MCF 10A (cell line): ENCODE measurements around the gene LEFTY1. TPM values are rescaled to one million over a fixed set of nuclear protein-coding genes. Genes with fewer than 3 reads are reported as not detected.

Experiments
- BruUV-seq: library from RNA; stranded (reverse); fragments of 400-500 nt; replicated peaks from 2 replicates; lab custom pipeline; 2021; lab: Mats Ljungman, UMichigan
- CTCF ChIA-PET: fragments of 300-600 bp; sonication (Branson Sonifier 250); formaldehyde crosslinking; extraction: SDS; loops from one replicate; lab custom pipeline; 2021; ENCODE audit warnings: antibody characterized with exemption, inconsistent platforms; lab: Yijun Ruan, JAX
- POLR2A ChIA-PET: fragments of 300-600, 350-650 bp; sonication (Branson Sonifier 250); formaldehyde crosslinking; extraction: SDS; loops from one replicate; lab custom pipeline; 2020; ENCODE audit warnings: antibody characterized with exemption, inconsistent platforms; lab: Yijun Ruan, JAX
- DNase-seq: peaks from one replicate; pipeline ENCODE4 v3.0.0-alpha.2; 2018; ENCODE audit not compliant: unreplicated experiment
- H3K27ac Mint-ChIP-seq: one replicate; pipeline ENCODE4 v1.8.0; 2022; ENCODE audit warnings: mild to moderate bottlenecking, low read depth, mixed read lengths; ENCODE audit not compliant: unreplicated experiment
- H3K27me3 Mint-ChIP-seq: one replicate; pipeline ENCODE4 v1.8.0; 2022; ENCODE audit warnings: mixed read lengths; ENCODE audit not compliant: insufficient read depth, unreplicated experiment
- H3K36me3 Mint-ChIP-seq: one replicate; pipeline ENCODE4 v1.8.0; 2022; ENCODE audit warnings: mild to moderate bottlenecking, moderate library complexity, mixed read lengths; ENCODE audit not compliant: insufficient read depth, unreplicated experiment
- H3K4me1 Mint-ChIP-seq: one replicate; pipeline ENCODE4 v1.8.0; 2022; ENCODE audit warnings: mixed read lengths; ENCODE audit not compliant: insufficient read depth, unreplicated experiment
- H3K4me3 Mint-ChIP-seq: one replicate; pipeline ENCODE4 v1.8.0; 2022; ENCODE audit warnings: mild to moderate bottlenecking, moderate library complexity, mixed read lengths; ENCODE audit not compliant: unreplicated experiment
- H3K9me3 Mint-ChIP-seq: one replicate; pipeline ENCODE4 v1.8.0; 2022; ENCODE audit warnings: mixed read lengths; ENCODE audit not compliant: unreplicated experiment
- intact Hi-C: fragments of 100-400 bp; cut with micrococcal nuclease; formaldehyde crosslinking; loops from 2 replicates; pipeline ENCODE4 v1.14.1; 2022
- total RNA-seq: library from RNA; stranded (reverse); gene quantifications from 2 replicates; pipeline ENCODE4 v1.2.3, GENCODE V29; 2022
- TF ChIP-seq, protein P1 (sequence below): fragments of 200-600 bp; IDR thresholded peaks from one replicate; pipeline ENCODE4 v1.8.0; 2022; ENCODE audit warnings: antibody characterized with exemption, mild to moderate bottlenecking; ENCODE audit not compliant: unreplicated experiment

The LEFTY1 gene
- total RNA-seq, 1 experiment from 2014 or later: not detected

DNA sequence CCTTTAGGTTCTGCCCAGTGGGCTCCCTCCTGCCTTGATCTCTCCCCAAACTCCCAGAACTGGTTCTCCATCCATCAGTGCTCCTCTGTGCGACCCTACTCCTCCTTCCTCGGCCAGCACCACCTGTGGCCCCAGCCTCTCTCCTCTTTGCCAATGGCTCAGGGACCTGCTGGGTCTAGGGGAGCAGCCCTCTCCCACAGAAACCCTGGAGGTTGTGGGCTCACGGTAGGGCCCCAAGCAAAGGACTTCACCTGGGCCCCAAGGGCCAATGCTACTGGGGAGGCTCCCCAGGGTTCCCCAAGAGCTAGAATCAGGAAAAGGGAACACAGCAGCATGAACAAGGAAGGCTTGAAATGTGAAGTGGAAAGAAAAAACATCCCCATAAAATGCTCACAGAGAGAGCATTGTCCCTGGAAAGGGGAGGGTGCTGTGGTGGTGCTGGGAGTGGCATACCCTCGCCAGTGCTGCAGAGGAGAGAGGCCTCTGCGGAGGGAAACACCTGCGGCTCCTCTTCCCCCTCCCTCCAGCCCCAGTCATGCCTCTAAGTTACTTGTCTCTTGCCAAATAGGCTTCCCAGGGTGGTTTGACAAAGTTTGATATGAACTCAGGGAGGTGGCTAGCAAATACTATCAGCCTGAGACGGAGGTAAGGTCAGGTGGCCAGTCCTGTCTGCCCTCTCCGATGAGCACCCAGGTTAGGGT lies 9.3 kb downstream of the LEFTY1 start:
- ChIA-PET CTCF (interaction anchor here (0.6 to 6.7 kb wide), 9 partner anchors 34 to 404 kb away, joined by 3 to 43 read pairs (median 8); partner anchors contain the start of genes EPHX1 and PYCR2), POLR2A (interaction anchor here (1.1 to 8.6 kb wide), 3 partner anchors 18 to 101 kb away, joined by 4 to 263 read pairs (median 70); partner anchors contain the start of genes PYCR2 and SRP9)
- intact Hi-C loops: no loop called here
- Mint-ChIP-seq H3K4me1 (peaks cover 64% of the 10 kb centered on the region), H3K27me3 (no peaks in the 10 kb centered on the region), H3K27ac (no peak overlapping the region), H3K36me3 (peaks cover 14% of the 10 kb centered on the region), H3K4me3 (no peak overlapping the region), H3K9me3 (no peaks in the 10 kb centered on the region)
- BruUV-seq: no TSS peak
- no peak for DNase-seq
- TF ChIP-seq, protein P1, sequence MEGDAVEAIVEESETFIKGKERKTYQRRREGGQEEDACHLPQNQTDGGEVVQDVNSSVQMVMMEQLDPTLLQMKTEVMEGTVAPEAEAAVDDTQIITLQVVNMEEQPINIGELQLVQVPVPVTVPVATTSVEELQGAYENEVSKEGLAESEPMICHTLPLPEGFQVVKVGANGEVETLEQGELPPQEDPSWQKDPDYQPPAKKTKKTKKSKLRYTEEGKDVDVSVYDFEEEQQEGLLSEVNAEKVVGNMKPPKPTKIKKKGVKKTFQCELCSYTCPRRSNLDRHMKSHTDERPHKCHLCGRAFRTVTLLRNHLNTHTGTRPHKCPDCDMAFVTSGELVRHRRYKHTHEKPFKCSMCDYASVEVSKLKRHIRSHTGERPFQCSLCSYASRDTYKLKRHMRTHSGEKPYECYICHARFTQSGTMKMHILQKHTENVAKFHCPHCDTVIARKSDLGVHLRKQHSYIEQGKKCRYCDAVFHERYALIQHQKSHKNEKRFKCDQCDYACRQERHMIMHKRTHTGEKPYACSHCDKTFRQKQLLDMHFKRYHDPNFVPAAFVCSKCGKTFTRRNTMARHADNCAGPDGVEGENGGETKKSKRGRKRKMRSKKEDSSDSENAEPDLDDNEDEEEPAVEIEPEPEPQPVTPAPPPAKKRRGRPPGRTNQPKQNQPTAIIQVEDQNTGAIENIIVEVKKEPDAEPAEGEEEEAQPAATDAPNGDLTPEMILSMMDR: no peak

DNA sequence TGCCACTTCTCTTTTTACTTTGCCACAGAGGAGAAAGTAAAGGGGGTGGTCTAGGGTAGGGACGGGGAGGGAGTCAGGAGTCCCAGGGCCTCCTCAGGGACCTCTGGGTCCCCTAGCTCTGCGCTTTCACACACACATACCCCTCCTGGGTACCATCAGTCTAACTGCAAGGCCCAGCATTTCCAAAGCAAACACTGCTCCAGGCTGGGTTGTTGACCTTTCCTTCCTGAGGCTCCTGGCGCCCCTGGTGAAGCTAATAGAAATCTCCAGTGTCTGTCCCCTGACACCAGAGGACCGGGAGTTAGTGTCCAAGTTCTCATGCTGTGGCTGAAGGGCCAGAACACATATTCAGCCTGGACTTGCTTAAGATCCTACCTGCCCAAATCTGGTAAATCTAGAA lies 10.7 kb downstream of the LEFTY1 start:
- CTCF ChIA-PET: interaction anchor here (0.6 to 6.7 kb wide), 10 partner anchors 17 to 408 kb away, joined by 3 to 43 read pairs (median 5); partner anchors contain the start of gene EPHX1
- POLR2A ChIA-PET: interaction anchor here (1.8 kb wide), 1 partner anchor 45 kb away, joined by 17 read pairs; the partner anchor contains the start of gene PYCR2
- peaks cover 21% of the 10 kb centered on the region for H3K36me3 Mint-ChIP-seq
- H3K27ac Mint-ChIP-seq: no peak overlapping the region
- no TSS peak for BruUV-seq
- no peaks in the 10 kb centered on the region for H3K27me3 Mint-ChIP-seq
- intact Hi-C loops: no loop called here
- H3K9me3 Mint-ChIP-seq: no peaks in the 10 kb centered on the region
- TF ChIP-seq, protein P1: no peak
- H3K4me1 Mint-ChIP-seq: peaks cover 55% of the 10 kb centered on the region
- H3K4me3 Mint-ChIP-seq: no peak overlapping the region
- no peak for DNase-seq

GRCh38 chr1:225877580-225877979 lies 11.4 kb downstream of the LEFTY1 start:
- TF ChIP-seq, protein P1: peak; percentile 42
- Mint-ChIP-seq H3K27me3 (no peaks in the 10 kb centered on the region), H3K4me3 (no peak overlapping the region), H3K9me3 (no peaks in the 10 kb centered on the region), H3K4me1 (peaks cover 51% of the 10 kb centered on the region), H3K27ac (no peak overlapping the region), H3K36me3 (peaks cover 28% of the 10 kb centered on the region)
- BruUV-seq: no TSS peak
- DNase-seq: peak; percentile 64
- ChIA-PET CTCF (interaction anchor here (0.6 to 6.7 kb wide), 17 partner anchors 10 to 407 kb away, joined by 3 to 43 read pairs (median 6); partner anchors contain the start of gene EPHX1), POLR2A (interaction anchor here (1.8 kb wide), 1 partner anchor 46 kb away, joined by 17 read pairs; the partner anchor contains the start of gene PYCR2)
- intact Hi-C loops: no loop called here

GRCh38 chr1:225876900-225877510 lies 11.9 kb downstream of the LEFTY1 start:
- no peak overlapping the region for H3K4me3 Mint-ChIP-seq
- DNase-seq: no peak
- TF ChIP-seq, protein P1: no peak
- intact Hi-C loops: no loop called here
- CTCF ChIA-PET: interaction anchor here (0.5 to 6.7 kb wide), 20 partner anchors 10 to 394 kb away, joined by 3 to 43 read pairs (median 5); partner anchors contain the start of genes EPHX1 and PYCR2
- POLR2A ChIA-PET: interaction anchor here (0.6 to 1.8 kb wide), 4 partner anchors 8 to 276 kb away, joined by 3 to 17 read pairs (median 4); partner anchors contain the start of gene PYCR2
- H3K27ac Mint-ChIP-seq: peak overlapping the region; percentile 62
- no peaks in the 10 kb centered on the region for H3K27me3 Mint-ChIP-seq
- H3K4me1 Mint-ChIP-seq: peaks cover 51% of the 10 kb centered on the region
- peaks cover 31% of the 10 kb centered on the region for H3K36me3 Mint-ChIP-seq
- no TSS peak for BruUV-seq
- no peaks in the 10 kb centered on the region for H3K9me3 Mint-ChIP-seq
